Effector CD8-positive, alpha-beta T cell (primary cell): ENCODE results near the gene CD2AP.
"Not testable (repeated sequence)": the region's sequence is repeated elsewhere in the genome, so short reads cannot be mapped to it uniquely, and the experiment has no call there.

Experiments
- DNase-seq: peaks from one replicate; lab custom pipeline; 2025; lab: John Stamatoyannopoulos, UW

The CD2AP gene

GRCh38 chr6:47566602-47567001 is 89.0 kb downstream of the CD2AP start:
- DNase-seq: not testable (repeated sequence)

GRCh38 chr6:47567586-47567985 is 90.0 kb downstream of the CD2AP start:
- no peak for DNase-seq

GRCh38 chr6:47571488-47571887 is 93.9 kb downstream of the CD2AP start:
- no peak for DNase-seq

DNA sequence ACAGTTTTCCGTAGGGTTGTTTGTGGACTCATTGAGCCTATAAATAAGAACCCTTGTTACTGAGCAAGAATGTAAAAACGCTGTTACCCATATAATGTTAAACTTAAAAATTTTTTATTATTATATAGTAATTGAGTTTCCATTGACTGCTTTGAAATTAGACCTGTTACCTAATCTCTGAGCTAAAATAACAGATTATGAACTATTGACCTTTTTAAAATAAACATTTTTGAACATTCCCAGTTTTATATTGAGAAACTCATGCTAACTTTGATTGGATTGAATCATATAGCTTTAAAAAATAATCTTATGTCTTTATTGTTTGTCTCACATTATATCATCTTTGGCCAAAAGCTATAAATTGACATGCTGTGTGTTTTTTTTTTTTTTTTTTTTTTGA is 95.5 kb downstream of the CD2AP start:
- no peak for DNase-seq

DNA sequence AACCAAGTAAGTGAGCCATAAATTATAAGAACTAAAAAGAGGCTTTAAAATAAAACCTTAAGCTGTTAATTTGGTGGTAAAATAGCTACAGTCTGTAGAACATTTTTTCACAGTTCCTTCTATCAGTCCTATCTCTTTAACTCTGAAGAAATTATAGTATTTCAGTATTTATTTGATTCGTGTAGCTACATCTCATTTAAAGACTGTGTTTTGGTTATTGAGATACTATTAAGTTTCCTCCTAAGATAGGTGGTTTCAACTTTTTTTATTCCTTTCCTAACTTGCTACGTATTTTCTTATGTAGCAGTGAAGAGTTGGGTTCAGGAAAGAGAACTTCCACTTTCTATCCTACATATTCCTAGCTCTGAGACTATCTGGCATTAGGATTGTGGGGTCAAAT is 97.2 kb downstream of the CD2AP start:
- no peak for DNase-seq

DNA sequence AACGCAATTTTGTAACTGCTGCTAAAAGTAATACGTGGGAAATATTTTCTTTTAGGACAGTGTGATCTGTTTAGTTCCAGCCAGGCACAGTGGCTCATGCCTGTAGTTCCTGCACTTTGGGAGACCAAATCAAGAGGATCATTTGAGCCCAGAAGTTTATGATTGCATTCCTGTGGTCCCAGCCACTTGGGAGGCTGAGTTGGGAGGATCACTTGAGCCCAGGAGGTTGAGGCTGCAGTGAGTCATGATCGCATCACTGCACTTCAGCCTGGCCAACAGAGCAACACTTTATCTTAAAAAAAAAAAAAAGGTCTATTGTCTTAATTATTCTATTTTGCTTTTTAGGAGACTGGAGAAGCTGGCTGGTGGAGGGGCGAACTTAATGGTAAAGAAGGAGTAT is 101.5 kb downstream of the CD2AP start:
- no peak for DNase-seq

DNA sequence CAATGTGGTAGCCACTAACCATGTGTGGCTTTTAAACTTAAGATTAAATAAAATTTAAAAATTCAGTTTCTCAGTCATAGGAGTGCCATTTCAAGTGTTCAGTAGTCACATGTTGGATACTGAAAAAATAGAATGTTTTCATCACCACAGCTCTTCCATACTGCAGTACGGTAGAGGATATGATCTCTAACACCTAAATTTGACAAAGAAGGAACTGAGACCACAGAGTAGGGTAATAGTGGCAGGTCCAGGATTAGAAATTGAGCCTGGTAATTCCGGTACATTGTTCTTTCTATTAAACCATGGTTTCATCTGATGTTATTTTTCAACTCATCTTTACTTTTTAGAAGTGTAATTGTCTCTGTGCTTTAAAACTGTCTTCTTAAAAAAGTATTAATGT is 104.0 kb downstream of the CD2AP start:
- DNase-seq: no peak

DNA sequence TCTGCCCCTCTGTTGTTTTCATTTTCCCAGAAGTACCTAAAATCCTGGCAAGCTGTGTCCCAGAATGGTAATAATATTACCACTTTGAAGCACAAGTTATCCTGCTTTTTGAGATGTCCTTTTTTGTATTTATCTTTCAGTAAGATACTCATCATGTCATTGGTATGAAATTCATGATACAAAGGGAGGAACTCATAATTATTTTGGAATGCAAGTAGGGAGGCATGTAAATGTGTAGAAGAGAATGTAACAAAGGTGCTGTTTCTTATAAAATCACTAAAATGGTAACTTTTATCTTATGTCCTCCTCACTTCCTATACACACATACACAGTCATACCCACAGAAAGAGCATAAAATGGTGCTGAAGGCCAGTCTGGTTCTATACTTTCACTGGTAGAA is 109.9 kb downstream of the CD2AP start:
- DNase-seq: no peak

- no peak for DNase-seq
Observed at GRCh38 chr6:47592131-47592840, 114.7 kb downstream of the CD2AP start.

DNA sequence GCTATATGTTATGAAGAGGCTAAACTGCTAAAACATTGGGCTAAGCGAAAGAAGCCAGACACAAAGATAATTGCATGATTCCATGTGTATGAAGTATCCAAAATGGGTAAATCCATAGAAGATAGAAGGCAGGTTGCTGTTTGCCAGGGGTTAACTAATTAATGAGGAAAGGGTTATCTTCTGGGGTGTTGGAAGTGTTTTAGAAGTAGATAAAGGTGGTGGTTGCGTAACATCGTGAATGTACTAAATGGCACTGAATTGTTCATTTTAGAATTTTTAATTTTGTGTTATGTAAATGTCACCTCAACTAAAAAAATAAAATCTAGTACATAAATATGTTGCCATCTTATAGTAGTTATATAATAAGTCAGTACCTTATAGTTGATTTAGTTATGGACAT is 116.4 kb downstream of the CD2AP start:
- no peak for DNase-seq

DNA sequence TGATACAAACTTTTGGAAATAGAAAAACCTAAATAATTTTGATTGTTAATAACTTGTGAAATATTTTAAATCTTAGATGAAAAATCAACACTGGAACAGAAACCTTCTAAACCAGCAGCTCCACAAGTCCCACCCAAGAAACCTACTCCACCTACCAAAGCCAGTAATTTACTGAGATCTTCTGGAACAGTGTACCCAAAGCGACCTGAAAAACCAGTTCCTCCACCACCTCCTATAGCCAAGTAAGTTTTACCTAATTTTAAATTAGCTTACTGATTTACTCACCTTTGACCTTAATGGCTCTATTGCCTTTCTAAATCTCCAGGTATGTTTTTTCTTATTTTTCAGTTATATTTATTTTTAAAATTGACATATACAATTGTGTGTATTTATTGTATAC is 118.2 kb downstream of the CD2AP start:
- DNase-seq: no peak

- DNase-seq: no peak
Observed at GRCh38 chr6:47598367-47598766, 120.8 kb downstream of the CD2AP start.

DNA sequence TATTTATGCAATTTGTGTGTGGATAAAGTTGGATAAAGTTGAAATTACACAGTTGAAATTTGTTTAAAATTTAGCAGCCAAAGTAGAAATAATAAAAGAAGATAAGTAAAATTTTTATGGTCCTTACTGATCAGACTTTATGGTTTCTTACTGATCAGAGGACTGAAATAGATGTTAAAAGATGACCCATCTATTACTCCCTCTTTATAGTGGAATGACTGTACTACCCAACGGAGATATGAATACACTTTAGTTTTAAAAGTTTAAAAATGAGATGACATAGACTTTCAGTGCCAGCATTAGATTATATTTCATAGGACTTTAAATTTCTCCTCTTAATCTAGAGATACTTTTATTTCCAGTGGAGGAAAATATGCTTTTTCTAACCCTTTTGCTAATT is 121.9 kb downstream of the CD2AP start:
- DNase-seq: no peak

GRCh38 chr6:47603227-47603626 is 125.6 kb downstream of the CD2AP start:
- no peak for DNase-seq

GRCh38 chr6:47603995-47604394 is 126.4 kb downstream of the CD2AP start:
- no peak for DNase-seq

DNA sequence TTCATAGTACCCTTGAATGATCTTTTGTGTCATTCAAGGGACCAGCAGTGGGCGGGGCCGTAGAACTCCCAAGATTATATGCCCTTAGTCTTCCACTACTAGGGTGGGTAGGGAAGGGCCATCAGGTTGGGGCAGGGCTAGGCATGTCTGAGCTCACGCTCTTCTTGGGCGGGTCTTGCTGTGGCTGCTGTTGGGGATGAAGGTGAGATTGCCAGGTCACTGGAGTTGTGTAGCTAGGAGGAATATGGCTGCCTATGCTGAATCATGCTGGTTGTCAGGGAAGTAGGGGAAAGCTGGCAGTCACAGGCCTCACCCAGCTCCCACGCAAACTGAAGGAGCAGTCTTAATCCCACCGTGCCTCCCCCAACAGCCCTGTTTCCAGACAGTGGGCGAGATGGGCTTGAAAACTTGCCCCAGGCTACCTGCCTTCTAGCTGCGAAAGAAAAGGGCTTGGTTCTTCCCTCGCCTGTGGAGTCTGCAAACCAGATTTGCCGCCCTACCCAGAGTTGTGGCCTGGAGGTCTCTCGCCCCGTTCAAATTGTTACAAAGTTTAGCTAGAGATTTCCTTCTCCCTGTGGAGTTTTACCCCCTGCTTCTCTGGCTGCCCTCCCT is 144.4 kb downstream of the CD2AP start:
- no peak for DNase-seq

DNA sequence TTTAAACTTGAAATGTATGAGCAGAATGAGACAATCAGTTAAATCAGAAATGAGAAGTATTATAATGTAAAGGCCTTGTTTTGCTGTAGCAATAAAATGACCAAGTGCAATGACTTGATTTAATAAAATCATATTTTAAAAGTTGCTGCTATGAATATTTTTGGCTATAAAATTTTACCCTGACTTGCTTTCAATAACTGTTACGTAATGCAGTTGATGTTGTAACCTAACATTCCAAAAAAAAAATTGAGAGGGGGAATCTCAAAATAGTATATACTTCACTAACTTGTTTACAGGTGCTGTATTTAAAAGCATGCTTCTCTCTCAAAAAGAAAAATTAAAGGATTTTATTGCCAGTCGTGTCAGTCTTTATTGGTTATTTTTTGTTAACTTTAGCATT is 149.2 kb downstream of the CD2AP start:
- DNase-seq: no peak

GRCh38 chr6:47628448-47629272 is 151.1 kb downstream of the CD2AP start:
- DNase-seq: no peak

GRCh38 chr6:47629954-47630353 is 152.4 kb downstream of the CD2AP start:
- DNase-seq: no peak

DNA sequence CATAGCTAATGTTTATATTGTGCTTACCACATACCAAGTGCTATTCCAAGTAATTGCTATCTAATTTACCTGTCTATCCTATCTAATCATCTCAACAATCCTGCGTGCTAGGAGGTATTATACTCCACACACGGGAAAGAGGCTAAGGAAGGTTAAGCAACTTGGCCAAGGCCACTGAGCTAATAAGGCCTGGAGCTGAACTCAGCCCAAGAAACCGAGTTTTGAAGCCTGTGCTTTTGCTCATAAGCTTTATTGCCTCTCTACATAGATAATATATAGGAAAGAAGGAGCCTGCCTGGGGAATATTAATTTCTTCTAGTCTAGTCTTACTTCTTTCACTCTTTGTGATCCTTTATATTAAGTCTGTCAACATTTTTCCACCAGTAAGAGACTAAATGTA is 153.0 kb downstream of the CD2AP start:
- DNase-seq: no peak

GRCh38 chr6:47631269-47631772 is 153.7 kb downstream of the CD2AP start:
- no peak for DNase-seq

GRCh38 chr6:47631797-47632196 is 154.2 kb downstream of the CD2AP start:
- DNase-seq: no peak

- DNase-seq: no peak
Observed at GRCh38 chr6:47633141-47633540, 155.6 kb downstream of the CD2AP start.
